Measurements from ENCODE around the gene GOLGA6C. TPM values are rescaled to one million over a fixed set of nuclear protein-coding genes. Genes with fewer than 3 reads are reported as not detected.
A peak's percentile ranks its signal among the peaks of the same experiment; 100 is the strongest.
"Not testable (repeated sequence)": the region's sequence is repeated elsewhere in the genome, so short reads cannot be mapped to it uniquely, and the experiment has no call there.

Gene GOLGA6C
- total RNA-seq, 2 donors from 2014 or later: not detected

DNA sequence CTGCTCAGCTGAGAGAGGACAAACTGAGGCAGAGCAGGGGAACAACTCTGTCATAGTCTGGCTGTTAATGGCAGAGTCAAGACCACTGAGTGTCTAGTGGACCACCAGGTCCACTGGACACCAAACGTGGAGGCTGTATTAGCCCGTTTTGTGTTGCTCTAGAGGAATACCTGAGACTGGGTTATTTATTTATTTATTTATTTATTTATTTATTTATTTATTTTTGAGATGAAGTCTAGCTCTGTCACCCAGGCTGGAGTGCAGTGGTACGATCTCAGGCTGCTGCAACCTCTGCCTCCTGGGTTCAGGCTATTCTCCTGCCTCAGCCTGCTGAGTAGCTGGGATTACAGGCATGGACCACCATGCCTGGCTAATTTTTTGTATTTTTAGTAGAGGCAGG is 40.6 kb upstream of the GOLGA6C start:
- ATAC-seq; H3K27ac Mint-ChIP-seq; H3K27me3 Mint-ChIP-seq; H3K4me1 Mint-ChIP-seq; DNase-seq; H3K9me3 ChIP-seq (ENCODE audit: control insufficient read depth, low read length, poor library complexity, severe bottlenecking); H3K4me3 Mint-ChIP-seq; H3K36me3 Mint-ChIP-seq (ENCODE audit: low read depth): not testable (repeated sequence)

DNA sequence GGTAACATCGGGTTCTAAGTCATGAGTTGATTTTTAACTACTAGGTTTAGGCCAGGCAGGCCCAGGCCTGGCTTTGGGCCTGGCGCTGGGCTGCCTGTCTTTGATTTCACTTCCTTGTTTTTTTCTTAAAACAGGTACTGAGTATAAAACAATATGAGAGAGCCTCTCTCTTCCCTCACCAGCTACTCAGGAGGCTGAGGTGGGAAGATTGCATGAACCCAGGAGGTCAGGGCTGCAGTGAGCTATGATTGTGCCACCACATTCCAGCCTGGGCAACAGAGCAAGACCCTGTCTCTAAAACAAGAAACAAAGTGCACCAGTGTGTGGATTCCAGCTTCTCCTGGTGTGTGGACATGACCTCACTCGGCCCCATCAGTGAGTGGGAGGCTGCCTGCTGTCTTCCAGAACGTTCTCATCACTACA is 38.6 kb upstream of the GOLGA6C start:
- DNase-seq; H3K9me3 ChIP-seq (ENCODE audit: control insufficient read depth, low read length, poor library complexity, severe bottlenecking); ATAC-seq; H3K4me1 Mint-ChIP-seq; H3K36me3 Mint-ChIP-seq (ENCODE audit: low read depth); H3K27me3 Mint-ChIP-seq; H3K4me3 Mint-ChIP-seq: not testable (repeated sequence)
- peak overlapping the region; percentile 4 for H3K27ac Mint-ChIP-seq

DNA sequence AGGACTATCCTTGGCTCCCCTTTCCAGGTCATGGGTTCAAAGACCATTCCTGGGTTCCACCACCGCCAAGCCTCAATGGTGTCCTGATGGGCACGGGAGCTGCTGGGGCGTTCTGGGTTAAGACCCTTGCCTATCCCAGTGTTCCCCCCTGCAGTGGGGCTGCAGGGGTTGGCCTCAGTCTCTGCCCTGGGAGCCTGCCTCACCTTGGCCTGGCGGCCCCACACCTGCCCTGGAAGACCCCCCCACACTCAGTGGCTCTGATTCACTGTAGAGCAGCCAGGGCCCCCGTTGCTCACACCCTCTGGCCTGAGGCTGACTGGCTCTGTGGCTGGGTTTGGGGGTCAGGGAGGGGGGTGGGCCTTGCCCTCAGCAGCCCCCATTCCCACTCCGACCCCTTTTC is 34.4 kb upstream of the GOLGA6C start:
- no peaks in the 10 kb centered on the region for H3K9me3 ChIP-seq (ENCODE audit: control insufficient read depth, low read length, poor library complexity, severe bottlenecking)
- DNase-seq (no peak), ATAC-seq (no peak)
- Mint-ChIP-seq H3K36me3 (ENCODE audit: low read depth) (no peaks in the 10 kb centered on the region), H3K4me1 (no peaks in the 10 kb centered on the region), H3K4me3 (no peak overlapping the region), H3K27ac (no peak overlapping the region), H3K27me3 (peaks cover 13% of the 10 kb centered on the region)

DNA sequence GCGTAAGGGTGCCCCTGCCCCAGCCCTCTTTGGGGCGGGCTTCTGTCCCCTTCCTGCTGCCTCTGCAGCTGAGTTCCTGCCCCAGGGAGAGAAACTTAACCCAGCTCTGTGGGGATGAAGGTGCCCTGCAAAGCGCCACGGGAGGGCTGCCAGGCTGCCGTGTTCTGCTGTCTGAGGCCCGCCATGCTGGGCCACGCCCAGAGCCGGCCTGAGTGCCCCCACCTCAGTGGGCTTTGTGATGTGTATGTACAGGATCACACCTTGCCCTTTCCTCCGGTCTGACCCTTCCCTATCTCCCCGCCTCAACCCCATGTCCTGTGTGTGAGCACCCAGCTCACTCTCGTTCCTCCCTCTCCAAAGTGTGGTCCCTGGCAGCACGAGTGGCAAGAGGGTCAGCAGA is 33.9 kb upstream of the GOLGA6C start:
- Mint-ChIP-seq H3K4me3 (no peak overlapping the region), H3K4me1 (no peaks in the 10 kb centered on the region), H3K27ac (peak overlapping the region; percentile 61), H3K27me3 (peaks cover 13% of the 10 kb centered on the region), H3K36me3 (ENCODE audit: low read depth) (no peaks in the 10 kb centered on the region)
- DNase-seq (no peak), ATAC-seq (no peak)
- H3K9me3 ChIP-seq (ENCODE audit: control insufficient read depth, low read length, poor library complexity, severe bottlenecking): no peaks in the 10 kb centered on the region

DNA sequence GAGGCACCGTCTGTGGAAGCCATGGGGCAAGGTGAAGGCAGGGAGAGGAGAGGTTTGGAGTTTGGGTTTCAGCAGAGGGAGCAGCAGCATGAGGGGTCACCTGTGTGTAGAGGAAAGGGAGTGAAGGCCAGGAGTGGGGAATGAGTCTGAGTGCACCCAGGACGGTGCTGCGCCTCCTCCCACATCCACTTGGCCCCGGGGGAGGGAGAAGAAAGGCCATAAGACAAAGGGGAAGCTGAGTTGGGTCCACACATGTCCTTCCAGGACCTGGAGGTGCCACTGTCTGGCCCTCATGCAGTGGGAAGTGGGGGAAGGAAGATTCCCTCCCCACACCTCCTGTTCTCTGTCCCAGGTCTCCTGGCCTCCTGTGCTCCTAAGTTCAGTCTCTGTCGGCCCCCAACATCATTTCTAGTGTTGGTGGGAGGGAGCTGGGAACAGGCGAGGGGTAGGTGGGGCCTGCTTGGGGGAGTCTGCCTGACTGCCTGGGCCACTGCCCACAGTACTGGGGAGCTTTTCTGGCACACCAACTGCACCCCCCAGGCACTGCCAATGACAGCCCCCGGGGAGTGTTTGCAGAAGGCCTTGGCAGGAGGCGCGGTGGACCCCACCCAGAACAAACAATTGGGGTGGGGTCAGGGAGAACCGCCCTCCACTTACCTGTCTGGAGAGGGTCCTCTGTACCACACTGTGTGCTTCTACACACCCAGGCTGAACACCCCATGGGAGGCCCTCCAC is 32.9 kb upstream of the GOLGA6C start:
- not testable (repeated sequence) for H3K4me3 Mint-ChIP-seq; H3K4me1 Mint-ChIP-seq; ATAC-seq; H3K36me3 Mint-ChIP-seq (ENCODE audit: low read depth); H3K9me3 ChIP-seq (ENCODE audit: control insufficient read depth, low read length, poor library complexity, severe bottlenecking); DNase-seq
- Mint-ChIP-seq H3K27me3 (peaks cover 13% of the 10 kb centered on the region), H3K27ac (peak overlapping the region; percentile 61)

DNA sequence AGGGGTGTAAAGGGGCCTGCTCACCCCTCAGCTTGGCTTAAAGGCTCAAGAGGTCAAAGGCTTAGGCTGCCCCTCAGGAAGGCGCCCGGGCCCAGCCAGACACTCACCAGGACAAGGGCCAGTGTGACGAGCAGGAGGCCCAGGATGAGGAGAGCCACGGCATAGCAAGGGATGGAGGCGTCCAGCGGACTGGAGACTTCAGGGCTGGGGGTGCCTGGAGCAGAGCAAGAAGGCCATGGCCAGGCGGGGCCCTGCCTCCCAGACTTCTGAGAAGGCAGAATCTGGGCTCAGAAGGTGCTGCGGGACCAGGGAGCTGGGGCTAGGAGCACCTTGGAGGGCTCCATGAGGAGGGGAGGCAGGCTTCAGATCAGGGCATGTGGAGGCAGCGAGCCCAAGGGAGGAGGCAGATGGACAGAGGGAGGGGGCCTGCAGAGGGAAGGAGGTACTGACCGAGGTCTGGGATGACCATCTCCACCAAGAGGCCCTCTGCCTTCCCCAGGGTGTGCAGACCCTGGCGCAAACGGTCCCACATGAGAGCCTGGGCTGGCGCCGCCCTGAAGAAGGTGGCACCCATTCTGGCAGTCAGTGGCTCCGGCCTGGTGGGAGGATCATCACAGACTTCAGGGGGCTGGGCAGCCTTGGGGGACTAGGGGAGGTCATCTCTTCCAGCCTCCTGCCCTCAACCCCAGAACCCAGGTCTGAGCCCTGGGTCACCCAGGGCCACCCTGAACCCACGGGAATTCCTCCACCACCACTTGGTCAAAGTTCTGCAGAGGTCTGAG is 32.0 kb upstream of the GOLGA6C start:
- ATAC-seq (no peak), DNase-seq (no peak)
- H3K27ac Mint-ChIP-seq: no peak overlapping the region
- H3K27me3 Mint-ChIP-seq: peaks cover 13% of the 10 kb centered on the region
- no peaks in the 10 kb centered on the region for H3K36me3 Mint-ChIP-seq (ENCODE audit: low read depth)
- H3K4me1 Mint-ChIP-seq: peaks cover 2% of the 10 kb centered on the region
- H3K4me3 Mint-ChIP-seq: no peak overlapping the region
- H3K9me3 ChIP-seq (ENCODE audit: control insufficient read depth, low read length, poor library complexity, severe bottlenecking): no peaks in the 10 kb centered on the region

DNA sequence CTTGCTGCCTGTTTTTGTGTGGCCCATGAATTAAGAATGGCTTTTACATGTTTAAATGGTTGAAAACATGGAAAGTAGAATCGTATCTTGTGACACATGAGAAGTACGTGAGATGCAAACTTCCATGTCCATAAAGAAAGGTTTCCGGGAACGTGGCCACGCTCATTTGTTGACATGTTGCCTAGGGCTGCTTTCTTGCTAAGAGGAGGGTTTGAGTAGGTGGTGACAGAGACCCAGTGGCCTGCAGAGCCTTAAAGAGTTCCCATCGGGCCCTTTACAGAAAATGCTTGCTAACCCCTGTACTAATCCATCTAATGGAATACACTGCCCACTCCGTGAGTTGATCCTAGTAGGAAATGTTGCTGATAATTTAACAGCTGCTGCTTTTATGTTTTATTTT is 31.0 kb upstream of the GOLGA6C start:
- not testable (repeated sequence) for H3K4me3 Mint-ChIP-seq; DNase-seq; H3K9me3 ChIP-seq (ENCODE audit: control insufficient read depth, low read length, poor library complexity, severe bottlenecking); ATAC-seq; H3K27ac Mint-ChIP-seq; H3K4me1 Mint-ChIP-seq; H3K36me3 Mint-ChIP-seq (ENCODE audit: low read depth)
- peaks cover 20% of the 10 kb centered on the region for H3K27me3 Mint-ChIP-seq

DNA sequence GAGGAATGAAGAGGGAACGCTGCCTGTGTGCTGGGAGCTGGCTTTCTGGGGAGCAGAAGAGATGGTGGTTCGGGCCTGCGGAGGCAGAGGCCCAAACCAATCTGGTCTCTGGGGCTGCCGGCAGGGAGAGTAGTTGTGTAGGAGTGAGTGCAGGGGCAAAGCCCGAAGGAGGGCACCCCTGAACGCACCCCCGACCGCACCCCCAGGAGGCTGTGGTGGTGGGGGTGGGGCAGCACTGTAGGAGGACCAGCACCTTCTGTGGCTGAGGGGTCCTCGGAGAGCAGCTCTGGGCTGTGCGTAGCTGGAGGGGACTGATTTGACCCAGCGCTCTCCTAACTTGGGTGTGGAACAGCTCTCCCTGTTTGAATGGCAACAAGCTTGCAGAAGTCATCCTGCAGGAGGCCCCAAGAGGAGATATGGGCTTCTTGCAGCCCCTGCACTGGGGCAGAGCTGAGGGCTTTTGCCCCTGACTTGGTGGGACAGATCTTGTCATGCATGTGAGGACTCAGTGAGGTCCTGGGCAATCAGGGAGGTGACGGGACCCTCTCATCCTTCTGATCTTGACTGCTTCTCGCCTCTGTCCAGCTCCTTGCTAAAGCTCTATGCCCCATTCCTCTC is 30.4 kb upstream of the GOLGA6C start:
- ATAC-seq (no peak), DNase-seq (no peak)
- H3K9me3 ChIP-seq (ENCODE audit: control insufficient read depth, low read length, poor library complexity, severe bottlenecking): no peaks in the 10 kb centered on the region
- Mint-ChIP-seq H3K4me3 (no peak overlapping the region), H3K4me1 (peaks cover 2% of the 10 kb centered on the region), H3K27me3 (peaks cover 26% of the 10 kb centered on the region), H3K36me3 (ENCODE audit: low read depth) (peaks cover 6% of the 10 kb centered on the region), H3K27ac (no peak overlapping the region)

DNA sequence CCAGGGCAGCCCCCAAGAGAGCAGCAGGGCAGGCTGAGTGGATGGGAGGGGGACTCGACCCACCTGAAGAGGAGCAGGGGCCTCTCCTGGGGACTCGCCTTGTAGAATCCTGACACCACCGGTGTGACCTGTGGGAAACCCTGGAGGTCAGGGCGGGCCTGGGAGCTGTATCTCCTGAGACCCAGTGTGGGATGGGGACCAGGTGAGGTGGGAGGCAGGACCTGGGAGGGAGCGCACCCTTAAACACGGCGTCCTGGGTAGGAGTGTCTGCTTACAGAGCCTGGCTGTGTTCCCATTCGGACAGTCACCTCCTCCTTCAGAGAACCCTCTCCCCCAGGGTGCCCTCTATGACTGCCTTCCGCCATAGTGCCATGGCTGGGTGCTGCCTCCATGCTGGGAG is 29.3 kb upstream of the GOLGA6C start:
- no peak overlapping the region for H3K4me3 Mint-ChIP-seq
- ATAC-seq (no peak), DNase-seq (no peak)
- peaks cover 2% of the 10 kb centered on the region for H3K4me1 Mint-ChIP-seq
- no peak overlapping the region for H3K27ac Mint-ChIP-seq
- no peaks in the 10 kb centered on the region for H3K9me3 ChIP-seq (ENCODE audit: control insufficient read depth, low read length, poor library complexity, severe bottlenecking)
- peaks cover 34% of the 10 kb centered on the region for H3K27me3 Mint-ChIP-seq
- H3K36me3 Mint-ChIP-seq (ENCODE audit: low read depth): peaks cover 6% of the 10 kb centered on the region

DNA sequence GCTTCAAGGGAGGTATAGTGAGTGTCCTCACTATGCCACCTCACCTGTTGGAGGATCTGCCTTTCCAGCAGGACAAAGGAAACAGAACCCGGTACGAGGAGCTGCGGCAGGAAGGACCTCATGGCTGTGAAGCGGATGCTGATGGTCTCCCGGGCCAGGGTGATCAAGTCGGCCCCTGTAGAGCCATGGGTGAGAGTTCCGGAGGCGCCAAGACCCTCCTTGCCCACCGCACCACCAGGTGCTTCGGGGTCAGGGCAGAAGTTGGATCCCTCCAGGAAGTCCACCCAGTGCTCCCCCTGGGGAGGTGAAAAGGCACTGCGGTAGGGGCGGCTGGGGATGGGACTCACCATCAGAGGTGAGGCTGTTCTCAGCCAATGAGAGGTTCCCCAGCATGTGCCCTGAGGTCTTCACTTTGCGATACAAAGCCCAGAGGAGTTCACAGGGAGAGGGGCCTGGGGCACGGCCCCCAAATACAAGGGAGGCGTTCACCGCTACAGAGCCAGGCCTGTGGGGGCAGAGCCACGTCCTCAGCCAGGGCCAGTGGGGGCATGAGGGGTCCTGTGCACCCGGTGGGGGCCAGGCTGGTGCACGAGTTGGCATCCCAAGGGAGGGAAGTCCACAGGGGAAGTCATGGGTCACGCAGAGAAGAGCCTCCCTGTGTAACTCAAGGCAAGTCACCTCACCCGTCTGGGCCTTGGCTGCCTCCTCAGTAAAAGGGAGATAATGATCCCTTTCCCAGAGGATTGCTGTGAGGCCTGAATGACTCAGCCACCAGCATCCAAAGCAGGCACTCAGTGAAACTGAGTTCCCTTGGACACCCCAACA is 28.7 kb upstream of the GOLGA6C start:
- Mint-ChIP-seq H3K27me3 (peaks cover 34% of the 10 kb centered on the region), H3K27ac (no peak overlapping the region), H3K36me3 (ENCODE audit: low read depth) (peaks cover 6% of the 10 kb centered on the region), H3K4me3 (no peak overlapping the region), H3K4me1 (peaks cover 2% of the 10 kb centered on the region)
- ATAC-seq (no peak), DNase-seq (no peak)
- H3K9me3 ChIP-seq (ENCODE audit: control insufficient read depth, low read length, poor library complexity, severe bottlenecking): no peaks in the 10 kb centered on the region

DNA sequence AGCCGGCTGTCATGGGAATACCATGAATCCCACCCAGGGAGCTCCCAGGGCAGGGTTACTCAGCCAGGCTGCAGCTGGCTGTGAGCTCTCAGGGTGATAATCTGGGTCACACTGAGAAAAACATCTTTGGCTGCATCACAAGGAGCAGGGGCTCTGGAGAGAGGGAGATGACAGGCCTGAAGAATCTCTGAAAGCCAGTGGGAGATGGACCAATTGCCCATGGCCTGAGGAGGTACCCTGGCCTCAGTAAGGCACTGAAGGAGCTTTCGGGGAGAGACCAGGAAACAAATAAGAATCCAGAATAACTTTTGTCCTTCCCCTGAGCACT is 28.2 kb upstream of the GOLGA6C start:
- H3K9me3 ChIP-seq (ENCODE audit: control insufficient read depth, low read length, poor library complexity, severe bottlenecking): no peaks in the 10 kb centered on the region
- H3K4me1 Mint-ChIP-seq: peaks cover 2% of the 10 kb centered on the region
- H3K27me3 Mint-ChIP-seq: peaks cover 33% of the 10 kb centered on the region
- no peak overlapping the region for H3K27ac Mint-ChIP-seq
- peaks cover 7% of the 10 kb centered on the region for H3K36me3 Mint-ChIP-seq (ENCODE audit: low read depth)
- ATAC-seq (no peak), DNase-seq (no peak)
- H3K4me3 Mint-ChIP-seq: no peak overlapping the region

DNA sequence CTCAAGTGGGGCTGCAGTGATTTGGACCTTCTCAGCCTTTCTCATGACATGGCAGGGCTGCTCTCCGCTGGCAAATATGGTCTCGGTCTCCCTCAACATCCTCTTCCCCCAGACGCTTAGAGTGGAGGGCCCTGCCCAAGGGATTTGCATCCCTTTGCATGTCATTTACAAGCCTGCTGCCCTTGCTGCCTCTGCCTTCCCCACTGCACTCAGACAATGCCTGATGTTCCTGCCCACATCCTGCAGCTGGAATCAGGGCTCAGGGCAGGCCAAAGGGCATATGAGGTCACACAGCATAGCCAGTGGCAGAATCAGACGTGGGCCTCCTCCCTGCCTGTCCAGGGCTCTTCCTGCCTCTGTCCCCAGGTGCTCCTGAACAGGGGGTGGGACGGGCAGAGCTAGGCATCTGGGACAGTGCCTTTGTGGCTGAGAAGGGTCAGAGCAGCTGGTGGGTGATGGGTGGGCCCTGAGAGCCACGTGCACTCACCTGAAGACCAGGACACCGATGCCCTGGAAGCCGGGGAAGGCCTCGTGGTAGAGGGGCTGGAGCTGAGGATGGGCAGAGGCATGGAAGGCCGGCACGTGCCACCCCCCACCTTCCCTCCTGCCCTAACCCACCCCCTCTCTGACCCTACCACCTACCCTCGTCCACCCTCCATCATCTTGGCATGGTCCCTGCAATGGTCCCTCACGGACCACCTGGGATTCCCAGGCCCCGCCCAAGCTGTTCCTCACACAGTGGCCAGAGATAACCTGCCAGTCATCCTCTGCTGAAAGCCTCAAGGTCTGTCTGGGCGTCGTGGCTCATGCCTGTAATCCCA is 27.4 kb upstream of the GOLGA6C start:
- Mint-ChIP-seq H3K36me3 (ENCODE audit: low read depth) (peaks cover 9% of the 10 kb centered on the region), H3K27me3 (peaks cover 37% of the 10 kb centered on the region), H3K4me3 (no peak overlapping the region), H3K4me1 (peaks cover 2% of the 10 kb centered on the region), H3K27ac (no peak overlapping the region)
- no peak for ATAC-seq
- H3K9me3 ChIP-seq (ENCODE audit: control insufficient read depth, low read length, poor library complexity, severe bottlenecking): no peaks in the 10 kb centered on the region
- no peak for DNase-seq

Data from T-helper 17 cell (primary cell).